ENCODE data around the gene MRC2.
"Not testable (repeated sequence)": the region's sequence is repeated elsewhere in the genome, so short reads cannot be mapped to it uniquely, and the experiment has no call there.

Gene MRC2

GRCh38 chr17:62692159-62692651 is 64.7 kb downstream of the MRC2 start:
- Histone ChIP-seq H3F3A (ENCODE audit: low read depth) (no peaks in the 10 kb centered on the region), H3K9ac (ENCODE audit: low read depth, low read length, poor library complexity, severe bottlenecking) (no peak overlapping the region), H4K20me1 (ENCODE audit: insufficient read depth, low read length, poor library complexity, severe bottlenecking) (no peaks in the 10 kb centered on the region), H3K4me2 (ENCODE audit: low read depth, low read length, poor library complexity, severe bottlenecking) (no peak overlapping the region), H3K9me3 (ENCODE audit: insufficient read depth, low read depth, low read length) (no peaks in the 10 kb centered on the region), H3K4me3 (ENCODE audit: low read length, poor library complexity, severe bottlenecking) (no peak overlapping the region), H3K36me3 (ENCODE audit: insufficient read depth, low read length) (no peaks in the 10 kb centered on the region), H2AFZ (ENCODE audit: low read length) (no peak overlapping the region), H3K27me3 (ENCODE audit: insufficient read depth, low read length, poor library complexity, severe bottlenecking) (no peaks in the 10 kb centered on the region), H3K79me2 (ENCODE audit: insufficient read depth, low read length) (no peaks in the 10 kb centered on the region), H3K9me2 (replicated peaks; ENCODE audit: low read depth, low read length) (no peaks in the 10 kb centered on the region), H3K4me1 (ENCODE audit: insufficient read depth, low read length, poor library complexity, severe bottlenecking) (no peaks in the 10 kb centered on the region)
- no peak for TF ChIP-seq CTCF (conservative IDR thresholded peaks at IDR 0.05; ENCODE audit: low read length)
- no peak for TF ChIP-seq EZH2phosphoT487 (IDR thresholded peaks at IDR 0.05; ENCODE audit: borderline replicate concordance)

GRCh38 chr17:62692721-62693431 is 65.4 kb downstream of the MRC2 start:
- Histone ChIP-seq H3K79me2 (ENCODE audit: insufficient read depth, low read length) (no peaks in the 10 kb centered on the region), H3K36me3 (ENCODE audit: insufficient read depth, low read length) (no peaks in the 10 kb centered on the region), H3K9me3 (ENCODE audit: insufficient read depth, low read depth, low read length) (no peaks in the 10 kb centered on the region), H4K20me1 (ENCODE audit: insufficient read depth, low read length, poor library complexity, severe bottlenecking) (no peaks in the 10 kb centered on the region), H3K9ac (ENCODE audit: low read depth, low read length, poor library complexity, severe bottlenecking) (no peak overlapping the region), H3F3A (ENCODE audit: low read depth) (no peaks in the 10 kb centered on the region), H3K27me3 (ENCODE audit: insufficient read depth, low read length, poor library complexity, severe bottlenecking) (no peaks in the 10 kb centered on the region), H2AFZ (ENCODE audit: low read length) (no peak overlapping the region), H3K4me1 (ENCODE audit: insufficient read depth, low read length, poor library complexity, severe bottlenecking) (no peaks in the 10 kb centered on the region), H3K4me3 (ENCODE audit: low read length, poor library complexity, severe bottlenecking) (no peak overlapping the region), H3K9me2 (replicated peaks; ENCODE audit: low read depth, low read length) (no peaks in the 10 kb centered on the region), H3K4me2 (ENCODE audit: low read depth, low read length, poor library complexity, severe bottlenecking) (no peak overlapping the region)
- TF ChIP-seq CTCF (conservative IDR thresholded peaks at IDR 0.05; ENCODE audit: low read length): peak; percentile 37
- TF ChIP-seq EZH2phosphoT487 (IDR thresholded peaks at IDR 0.05; ENCODE audit: borderline replicate concordance): no peak

GRCh38 chr17:62693616-62694409 is 66.3 kb downstream of the MRC2 start:
- no peak overlapping the region for H3K9ac ChIP-seq (ENCODE audit: low read depth, low read length, poor library complexity, severe bottlenecking)
- no peaks in the 10 kb centered on the region for H3F3A ChIP-seq (ENCODE audit: low read depth)
- TF ChIP-seq CTCF (conservative IDR thresholded peaks at IDR 0.05; ENCODE audit: low read length): no peak
- no peak for TF ChIP-seq EZH2phosphoT487 (IDR thresholded peaks at IDR 0.05; ENCODE audit: borderline replicate concordance)
- H3K79me2 ChIP-seq (ENCODE audit: insufficient read depth, low read length): no peaks in the 10 kb centered on the region
- no peak overlapping the region for H3K4me3 ChIP-seq (ENCODE audit: low read length, poor library complexity, severe bottlenecking)
- no peak overlapping the region for H2AFZ ChIP-seq (ENCODE audit: low read length)
- no peaks in the 10 kb centered on the region for H3K36me3 ChIP-seq (ENCODE audit: insufficient read depth, low read length)
- H3K9me3 ChIP-seq (ENCODE audit: insufficient read depth, low read depth, low read length): no peaks in the 10 kb centered on the region
- H3K9me2 ChIP-seq (replicated peaks; ENCODE audit: low read depth, low read length): no peaks in the 10 kb centered on the region
- H4K20me1 ChIP-seq (ENCODE audit: insufficient read depth, low read length, poor library complexity, severe bottlenecking): no peaks in the 10 kb centered on the region
- H3K27me3 ChIP-seq (ENCODE audit: insufficient read depth, low read length, poor library complexity, severe bottlenecking): no peaks in the 10 kb centered on the region
- no peak overlapping the region for H3K4me2 ChIP-seq (ENCODE audit: low read depth, low read length, poor library complexity, severe bottlenecking)
- H3K4me1 ChIP-seq (ENCODE audit: insufficient read depth, low read length, poor library complexity, severe bottlenecking): no peaks in the 10 kb centered on the region

- not testable (repeated sequence) for H3K9me2 ChIP-seq (replicated peaks; ENCODE audit: low read depth, low read length); H2AFZ ChIP-seq (ENCODE audit: low read length); H3K79me2 ChIP-seq (ENCODE audit: insufficient read depth, low read length); H3K4me1 ChIP-seq (ENCODE audit: insufficient read depth, low read length, poor library complexity, severe bottlenecking); H3F3A ChIP-seq (ENCODE audit: low read depth); H3K9me3 ChIP-seq (ENCODE audit: insufficient read depth, low read depth, low read length); H3K4me3 ChIP-seq (ENCODE audit: low read length, poor library complexity, severe bottlenecking); H4K20me1 ChIP-seq (ENCODE audit: insufficient read depth, low read length, poor library complexity, severe bottlenecking); H3K36me3 ChIP-seq (ENCODE audit: insufficient read depth, low read length); H3K4me2 ChIP-seq (ENCODE audit: low read depth, low read length, poor library complexity, severe bottlenecking); H3K9ac ChIP-seq (ENCODE audit: low read depth, low read length, poor library complexity, severe bottlenecking); H3K27me3 ChIP-seq (ENCODE audit: insufficient read depth, low read length, poor library complexity, severe bottlenecking)
Measured at GRCh38 chr17:62695093-62695738, 67.7 kb downstream of the MRC2 start.

All from Loucy (cell line).